Activated naive CD8-positive, alpha-beta T cell treated with anti-CD3 and anti-CD28 coated beads, Interleukin-2, amount 10 ng/mL, durations not matched to agents 7 days and 5 days (primary cell): ENCODE measurements around the gene SPOCD1. TPM values are rescaled to one million over a fixed set of nuclear protein-coding genes. Genes with fewer than 3 reads are reported as not detected.

Source experiments
- ATAC-seq: fragments of 150-1000 bp; cut with Tn5 transposase; one replicate; pipeline ENCODE4 v1.10.0; 2021; ENCODE audit warnings: low read depth, moderate library complexity
- POLR2A ChIA-PET: fragments of 350-600 bp; sonication (Branson Sonifier 250); formaldehyde crosslinking; loops from one replicate; lab custom pipeline; 2021; ENCODE audit warnings: antibody characterized with exemption; lab: Charles Lee
- DNase-seq: peaks from one replicate; pipeline ENCODE4 v3.0.0; 2021
- H3K27ac Mint-ChIP-seq: one replicate; pipeline ENCODE4 v1.8.0; 2022; ENCODE audit warnings: mild to moderate bottlenecking, mixed read lengths
- H3K27me3 Mint-ChIP-seq: one replicate; pipeline ENCODE4 v1.8.0; 2022; ENCODE audit warnings: mild to moderate bottlenecking, moderate library complexity, mixed read lengths
- H3K36me3 Mint-ChIP-seq: one replicate; pipeline ENCODE4 v1.8.0; 2021; ENCODE audit warnings: mild to moderate bottlenecking, mixed read lengths
- H3K4me1 Mint-ChIP-seq: one replicate; pipeline ENCODE4 v1.8.0; 2021; ENCODE audit warnings: mixed read lengths
- H3K4me3 Mint-ChIP-seq: one replicate; pipeline ENCODE4 v1.8.0; 2022; ENCODE audit warnings: mild to moderate bottlenecking, moderate library complexity, mixed read lengths
- H3K9me3 Mint-ChIP-seq: one replicate; pipeline ENCODE4 v1.8.0; 2021; ENCODE audit warnings: mixed read lengths
- total RNA-seq, 2 experiments: library from RNA; stranded (reverse); gene quantifications; one replicate each; pipeline ENCODE4 v1.2.3, GENCODE V29; 2021

Gene SPOCD1
- total RNA-seq, 2 experiments from 2014 or later = 0.34 to 0.36 TPM

- DNase-seq (no peak), ATAC-seq (no peak)
- Mint-ChIP-seq H3K9me3 (no peaks in the 10 kb centered on the region), H3K27me3 (peaks cover 22% of the 10 kb centered on the region), H3K4me1 (peaks cover 2% of the 10 kb centered on the region), H3K4me3 (no peak overlapping the region), H3K27ac (no peak overlapping the region), H3K36me3 (no peaks in the 10 kb centered on the region)
- POLR2A ChIA-PET = no interaction called here
These were observed 12.2 kb downstream of the SPOCD1 start for GRCh38 chr1:31803610-31804009.

- POLR2A ChIA-PET = no interaction called here
- H3K27me3 Mint-ChIP-seq = peaks cover 26% of the 10 kb centered on the region
- DNase-seq = no peak
- peaks cover 2% of the 10 kb centered on the region for H3K4me1 Mint-ChIP-seq
- no peaks in the 10 kb centered on the region for H3K36me3 Mint-ChIP-seq
- no peaks in the 10 kb centered on the region for H3K9me3 Mint-ChIP-seq
- peak overlapping the region; percentile 29 for H3K4me3 Mint-ChIP-seq
- H3K27ac Mint-ChIP-seq = no peak overlapping the region
- ATAC-seq = no peak
These were observed 13.4 kb downstream of the SPOCD1 start for GRCh38 chr1:31802190-31803150.

GRCh38 chr1:31801458-31801857 is 14.4 kb downstream of the SPOCD1 start:
- no peak for DNase-seq
- peaks cover 2% of the 10 kb centered on the region for H3K4me1 Mint-ChIP-seq
- no peaks in the 10 kb centered on the region for H3K36me3 Mint-ChIP-seq
- no peak for ATAC-seq
- POLR2A ChIA-PET = no interaction called here
- H3K9me3 Mint-ChIP-seq = no peaks in the 10 kb centered on the region
- H3K4me3 Mint-ChIP-seq = no peak overlapping the region
- peaks cover 28% of the 10 kb centered on the region for H3K27me3 Mint-ChIP-seq
- H3K27ac Mint-ChIP-seq = no peak overlapping the region

GRCh38 chr1:31800674-31800967 is 15.2 kb downstream of the SPOCD1 start:
- no peak overlapping the region for H3K27ac Mint-ChIP-seq

GRCh38 chr1:31799895-31800673 is 15.7 kb downstream of the SPOCD1 start:
- DNase-seq (peak; percentile 18), ATAC-seq (no peak)
- H3K9me3 Mint-ChIP-seq = no peaks in the 10 kb centered on the region
- POLR2A ChIA-PET = interaction anchor here (0.6 to 1.5 kb wide), 2 partner anchors 11 to 104 kb away, joined by 3 to 5 read pairs; no protein-coding TSS in a partner anchor
- peaks cover 28% of the 10 kb centered on the region for H3K27me3 Mint-ChIP-seq
- no peak overlapping the region for H3K27ac Mint-ChIP-seq
- peaks cover 2% of the 10 kb centered on the region for H3K4me1 Mint-ChIP-seq
- no peak overlapping the region for H3K4me3 Mint-ChIP-seq
- no peaks in the 10 kb centered on the region for H3K36me3 Mint-ChIP-seq

More at GRCh38 chr1:31800674-31800967, 15.2 kb downstream of the SPOCD1 start:
- DNase-seq (no peak), ATAC-seq (no peak)
- POLR2A ChIA-PET = interaction anchor here (0.6 to 1.5 kb wide), 2 partner anchors 12 to 103 kb away, joined by 3 to 5 read pairs; no protein-coding TSS in a partner anchor
- Mint-ChIP-seq H3K4me3 (no peak overlapping the region), H3K36me3 (no peaks in the 10 kb centered on the region), H3K4me1 (peaks cover 2% of the 10 kb centered on the region), H3K27me3 (peaks cover 26% of the 10 kb centered on the region), H3K9me3 (no peaks in the 10 kb centered on the region)

- Mint-ChIP-seq H3K27me3 (peaks cover 25% of the 10 kb centered on the region), H3K27ac (no peak overlapping the region), H3K4me1 (peaks cover 2% of the 10 kb centered on the region), H3K9me3 (no peaks in the 10 kb centered on the region), H3K4me3 (no peak overlapping the region), H3K36me3 (no peaks in the 10 kb centered on the region)
- DNase-seq = peak; percentile 16
- no peak for ATAC-seq
- POLR2A ChIA-PET = interaction anchor here (0.6 to 1.5 kb wide), 2 partner anchors 10 to 272 kb away, joined by 3 read pairs; no protein-coding TSS in a partner anchor
These were observed 16.5 kb downstream of the SPOCD1 start for GRCh38 chr1:31799196-31799894.

- no peaks in the 10 kb centered on the region for H3K36me3 Mint-ChIP-seq
- no peak overlapping the region for H3K4me3 Mint-ChIP-seq
- peak; percentile 24 for DNase-seq
- H3K27me3 Mint-ChIP-seq = peaks cover 19% of the 10 kb centered on the region
- H3K27ac Mint-ChIP-seq = no peak overlapping the region
- no peaks in the 10 kb centered on the region for H3K9me3 Mint-ChIP-seq
- H3K4me1 Mint-ChIP-seq = peaks cover 1% of the 10 kb centered on the region
- ATAC-seq = no peak
- POLR2A ChIA-PET = interaction anchor here (0.6 kb wide), 1 partner anchor 272 kb away, joined by 3 read pairs; no protein-coding TSS in a partner anchor
These were observed 17.2 kb downstream of the SPOCD1 start for GRCh38 chr1:31798433-31799195.

- Mint-ChIP-seq H3K27me3 (peaks cover 15% of the 10 kb centered on the region), H3K4me1 (no peaks in the 10 kb centered on the region), H3K9me3 (no peaks in the 10 kb centered on the region), H3K36me3 (no peaks in the 10 kb centered on the region), H3K27ac (no peak overlapping the region), H3K4me3 (no peak overlapping the region)
- POLR2A ChIA-PET = no interaction called here
- ATAC-seq (no peak), DNase-seq (peak; percentile 25)
These were observed 17.8 kb downstream of the SPOCD1 start for GRCh38 chr1:31798086-31798432.

- POLR2A ChIA-PET = no interaction called here
- no peaks in the 10 kb centered on the region for H3K9me3 Mint-ChIP-seq
- H3K27me3 Mint-ChIP-seq = peaks cover 12% of the 10 kb centered on the region
- no peaks in the 10 kb centered on the region for H3K36me3 Mint-ChIP-seq
- H3K27ac Mint-ChIP-seq = no peak overlapping the region
- ATAC-seq = no peak
- H3K4me1 Mint-ChIP-seq = no peaks in the 10 kb centered on the region
- no peak overlapping the region for H3K4me3 Mint-ChIP-seq
- DNase-seq = peak; percentile 8
These were observed 18.6 kb downstream of the SPOCD1 start for GRCh38 chr1:31797216-31797615.

- POLR2A ChIA-PET = no interaction called here
- no peak for ATAC-seq
These were observed 19.1 kb downstream of the SPOCD1 start for GRCh38 chr1:31796707-31797106.

GRCh38 chr1:31795801-31796621 is 19.8 kb downstream of the SPOCD1 start:
- POLR2A ChIA-PET = no interaction called here
- Mint-ChIP-seq H3K4me1 (no peaks in the 10 kb centered on the region), H3K27me3 (peaks cover 12% of the 10 kb centered on the region), H3K9me3 (no peaks in the 10 kb centered on the region), H3K27ac (no peak overlapping the region), H3K36me3 (no peaks in the 10 kb centered on the region), H3K4me3 (no peak overlapping the region)
- DNase-seq (peak; percentile 15), ATAC-seq (no peak)

More at GRCh38 chr1:31796707-31797106, 19.1 kb downstream of the SPOCD1 start:
- H3K4me3 Mint-ChIP-seq = no peak overlapping the region
- DNase-seq = peak; percentile 7
- peaks cover 12% of the 10 kb centered on the region for H3K27me3 Mint-ChIP-seq
- peak overlapping the region; percentile 44 for H3K27ac Mint-ChIP-seq
- H3K4me1 Mint-ChIP-seq = no peaks in the 10 kb centered on the region
- H3K9me3 Mint-ChIP-seq = no peaks in the 10 kb centered on the region
- H3K36me3 Mint-ChIP-seq = no peaks in the 10 kb centered on the region
